ENCODE data around the gene XPC.

XPC gene

GRCh38 chr3:14125193-14126016 is 53.0 kb downstream of the XPC start:
- TF ChIP-seq GATA1 (IDR thresholded peaks at IDR 0.05; ENCODE audit: low read depth, low read length), result no peak
- peak; percentile 31 for TF ChIP-seq POLR2A (IDR thresholded peaks at IDR 0.05; ENCODE audit: low read length)
- peak; percentile 84 to 91 for DNase-seq

DNA sequence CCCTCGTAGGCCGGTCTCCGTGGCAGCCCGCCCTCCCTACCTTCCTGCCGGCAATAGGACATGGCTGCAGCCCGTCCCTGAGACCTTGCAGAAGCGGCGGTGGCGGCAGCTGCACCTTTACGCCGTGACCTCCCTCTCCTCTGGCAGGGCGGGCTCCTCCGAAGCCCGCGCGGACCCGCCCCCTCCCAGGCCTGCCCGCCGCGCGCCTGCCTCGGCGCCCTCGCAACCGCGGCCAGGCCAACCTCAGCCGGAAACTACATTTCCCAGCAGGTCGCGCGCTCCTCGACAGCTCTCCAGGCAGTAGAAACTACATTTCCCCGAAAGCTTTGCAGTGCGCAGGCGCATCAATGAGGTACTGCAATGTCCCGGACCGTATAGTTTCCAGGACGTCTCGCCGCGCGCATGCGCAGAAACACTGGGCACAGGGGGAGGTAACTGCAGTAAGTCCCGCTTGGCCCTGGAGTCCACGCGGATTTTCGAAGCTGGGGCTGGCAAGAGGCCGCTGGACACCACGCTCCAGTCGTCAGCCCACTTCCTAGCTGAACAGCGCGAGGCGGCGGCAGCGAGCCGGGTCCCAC is 53.7 kb downstream of the XPC start, which contains the start of the genes CHCHD4 and TMEM43:
TSS of gene CHCHD4 (minus strand) at position 256 of the 578 bp plus-strand sequence. CDS start at position 62, 194 bp downstream.
TSS of gene TMEM43 (plus strand) at position 438 of the 578 bp plus-strand sequence. CDS start 142 bp downstream, outside the sequence.
- no peak for TF ChIP-seq GATA1 (IDR thresholded peaks at IDR 0.05; ENCODE audit: low read depth, low read length)
- peak; percentile 65 for TF ChIP-seq POLR2A (IDR thresholded peaks at IDR 0.05; ENCODE audit: low read length)

GRCh38 chr3:14124223-14124614 is 54.2 kb downstream of the XPC start:
- peak; percentile 68 to 72 for DNase-seq
- TF ChIP-seq POLR2A (IDR thresholded peaks at IDR 0.05; ENCODE audit: low read length) (no peak), GATA1 (IDR thresholded peaks at IDR 0.05; ENCODE audit: low read depth, low read length) (no peak)

More for the DNA sequence above, 53.7 kb downstream of the XPC start, which contains the start of the genes CHCHD4 and TMEM43:
- peak; percentile 98 to 99 for DNase-seq

GRCh38 chr3:14123308-14124222 is 54.8 kb downstream of the XPC start:
- no peak for TF ChIP-seq POLR2A (IDR thresholded peaks at IDR 0.05; ENCODE audit: low read length)
- TF ChIP-seq GATA1 (IDR thresholded peaks at IDR 0.05; ENCODE audit: low read depth, low read length), result no peak
- peak in 1 of 2 experiments; percentile 42 for DNase-seq

DNA sequence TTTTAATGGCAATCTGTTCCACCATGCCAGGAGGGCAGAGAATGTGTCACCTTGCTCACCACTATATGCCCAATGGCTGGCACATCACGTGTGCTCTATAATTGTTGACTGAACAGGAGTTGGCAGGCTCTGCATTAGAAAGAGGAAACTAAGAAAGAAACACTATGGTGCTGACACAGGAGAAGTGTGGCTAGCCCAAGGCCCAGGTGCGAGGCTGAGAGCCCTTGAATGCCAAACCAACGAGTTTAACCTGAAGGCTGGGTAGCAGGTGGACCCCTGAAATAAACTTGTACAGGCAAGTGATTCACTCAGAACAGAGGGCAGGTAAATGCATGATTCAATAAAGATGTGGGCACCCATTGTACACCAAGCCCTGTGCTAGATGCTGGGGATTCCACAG is 56.1 kb downstream of the XPC start:
- no peak for TF ChIP-seq POLR2A (IDR thresholded peaks at IDR 0.05; ENCODE audit: low read length)
- TF ChIP-seq GATA1 (IDR thresholded peaks at IDR 0.05; ENCODE audit: low read depth, low read length), result no peak
- DNase-seq, result no peak

DNA sequence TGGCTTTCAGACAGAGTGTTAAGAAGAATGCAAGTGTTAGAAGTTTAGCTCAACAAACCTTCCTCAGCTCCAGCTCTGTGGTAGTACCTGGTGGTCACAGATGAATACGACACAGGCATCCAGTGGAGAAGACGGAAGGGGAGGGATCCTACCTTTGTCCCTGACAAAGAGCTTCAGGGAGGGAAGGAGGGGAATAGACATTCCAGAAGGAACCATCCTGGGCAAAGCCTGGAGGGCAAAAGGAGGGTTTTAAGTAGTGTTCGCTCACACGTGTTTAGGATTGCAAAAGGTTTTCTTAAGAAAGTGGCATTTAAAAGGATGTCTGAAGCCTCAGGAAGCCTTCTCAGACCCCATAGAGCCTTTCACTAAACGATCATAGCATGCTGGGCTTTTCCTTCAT is 56.5 kb downstream of the XPC start:
- DNase-seq, result no peak

GRCh38 chr3:14120921-14121448 is 57.4 kb downstream of the XPC start:
- DNase-seq, result peak in 1 of 2 experiments; percentile 76

More for the DNA sequence above, 56.5 kb downstream of the XPC start:
- TF ChIP-seq GATA1 (IDR thresholded peaks at IDR 0.05; ENCODE audit: low read depth, low read length) (no peak), POLR2A (IDR thresholded peaks at IDR 0.05; ENCODE audit: low read length) (no peak)

DNA sequence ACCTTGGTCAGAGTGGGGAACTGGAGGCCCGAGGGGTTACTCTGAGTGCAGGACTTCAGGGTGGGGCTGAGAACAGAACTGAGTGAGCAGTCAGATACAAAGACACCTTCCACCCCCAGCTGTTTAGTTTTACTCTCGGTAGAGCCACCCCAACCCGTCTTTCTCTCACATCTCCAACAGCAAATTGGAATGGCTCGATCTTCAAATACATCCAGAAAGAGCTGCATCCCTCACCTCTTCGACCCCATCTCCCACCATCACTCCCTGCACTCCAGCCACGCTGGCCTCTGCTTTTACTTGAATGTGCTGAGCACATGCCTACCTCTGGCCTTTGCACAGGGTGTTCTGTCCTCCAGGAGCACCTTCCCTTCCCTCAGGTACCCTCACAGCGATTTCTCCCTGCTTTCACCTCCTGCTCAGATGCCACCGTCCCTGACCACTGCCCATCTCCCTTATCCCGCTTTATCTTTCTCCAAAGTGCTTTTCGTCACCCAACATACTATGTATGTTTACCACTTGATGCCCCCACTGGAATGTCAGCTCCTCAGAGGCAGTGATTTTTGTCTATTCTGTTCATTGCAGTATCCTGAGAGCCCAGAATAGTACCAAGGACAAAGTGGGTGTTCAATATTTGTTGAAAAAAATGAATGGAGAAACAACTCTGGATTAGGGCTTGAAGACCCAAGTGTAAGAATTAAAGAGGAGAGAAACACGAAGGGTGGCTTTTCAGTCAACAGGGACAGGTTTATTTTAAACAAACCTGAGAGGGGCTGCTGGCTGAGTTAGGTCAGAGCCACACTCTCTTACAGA is 58.1 kb downstream of the XPC start:
- DNase-seq, result no peak
- TF ChIP-seq GATA1 (IDR thresholded peaks at IDR 0.05; ENCODE audit: low read depth, low read length) (no peak), POLR2A (IDR thresholded peaks at IDR 0.05; ENCODE audit: low read length) (no peak)

DNA sequence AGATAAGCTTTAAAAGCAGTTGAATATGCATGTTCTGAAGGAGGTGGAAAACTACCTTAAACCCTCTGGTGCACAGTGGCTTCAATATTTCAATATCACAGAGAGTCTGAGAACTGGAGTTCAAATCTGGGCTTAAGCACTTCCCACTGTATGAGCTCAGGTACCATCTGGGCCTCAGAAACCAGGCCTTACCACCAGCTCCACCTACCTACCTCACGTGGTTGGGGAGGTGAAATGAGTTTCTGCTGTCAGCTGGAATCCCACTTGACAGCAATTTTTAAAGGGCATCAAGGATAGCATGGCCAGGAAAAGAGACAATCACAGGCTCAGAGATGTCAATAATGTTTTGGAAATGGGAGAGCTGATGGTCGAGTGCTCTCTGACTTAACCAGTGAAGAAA is 58.8 kb downstream of the XPC start:
- DNase-seq, result no peak
- TF ChIP-seq GATA1 (IDR thresholded peaks at IDR 0.05; ENCODE audit: low read depth, low read length) (no peak), POLR2A (IDR thresholded peaks at IDR 0.05; ENCODE audit: low read length) (no peak)

GRCh38 chr3:14118400-14119381 is 59.7 kb downstream of the XPC start:
- DNase-seq, result no peak

DNA sequence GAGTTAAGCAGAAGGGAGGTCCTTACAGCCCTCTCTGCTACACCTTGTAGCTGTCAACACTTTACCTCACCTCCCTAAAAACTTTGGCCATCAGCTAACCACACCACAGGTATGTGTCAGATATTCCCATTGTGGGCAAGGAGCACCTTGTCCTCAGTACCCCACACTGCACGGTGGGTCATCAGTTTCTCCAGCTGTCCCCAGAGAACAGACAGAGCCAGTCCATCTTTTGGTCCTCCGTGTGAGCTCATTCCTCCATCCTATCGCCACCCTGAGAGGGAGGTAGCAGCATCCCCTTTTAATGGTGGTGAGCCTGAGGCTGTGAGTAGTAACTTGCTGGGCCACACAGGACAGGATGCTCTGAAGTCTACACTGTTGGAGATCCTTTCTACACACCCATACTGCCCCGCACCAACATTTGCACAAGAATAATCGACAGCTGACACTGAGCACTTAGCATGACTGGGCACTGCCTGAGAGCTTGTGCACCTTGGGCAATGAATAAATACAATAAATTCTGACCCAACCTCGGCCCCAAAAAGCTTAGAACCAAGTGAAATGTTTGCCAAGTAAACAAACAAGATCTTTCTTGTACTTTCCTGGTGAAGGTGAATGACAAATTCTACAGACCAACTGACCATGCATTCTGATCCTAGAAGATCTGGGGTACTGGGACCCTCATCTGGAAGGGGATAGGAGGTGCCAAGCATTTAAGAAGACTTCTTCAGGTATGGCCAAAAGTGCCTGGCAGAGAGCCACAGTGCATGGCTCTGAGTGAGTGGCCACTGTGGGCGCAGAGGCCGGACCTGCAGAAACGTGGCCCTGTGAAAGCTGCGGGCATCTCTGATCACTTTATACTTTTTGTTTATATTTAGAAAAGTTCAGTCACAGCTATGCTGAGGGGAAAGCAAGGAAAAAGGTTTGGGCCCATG is 60.7 kb downstream of the XPC start:
- TF ChIP-seq GATA1 (IDR thresholded peaks at IDR 0.05; ENCODE audit: low read depth, low read length), result no peak
- no peak for TF ChIP-seq POLR2A (IDR thresholded peaks at IDR 0.05; ENCODE audit: low read length)
- no peak for DNase-seq

More at GRCh38 chr3:14118400-14119381, 59.7 kb downstream of the XPC start:
- TF ChIP-seq POLR2A (IDR thresholded peaks at IDR 0.05; ENCODE audit: low read length) (no peak), GATA1 (IDR thresholded peaks at IDR 0.05; ENCODE audit: low read depth, low read length) (no peak)
